ENCODE data around the gene COL25A1.

DNA sequence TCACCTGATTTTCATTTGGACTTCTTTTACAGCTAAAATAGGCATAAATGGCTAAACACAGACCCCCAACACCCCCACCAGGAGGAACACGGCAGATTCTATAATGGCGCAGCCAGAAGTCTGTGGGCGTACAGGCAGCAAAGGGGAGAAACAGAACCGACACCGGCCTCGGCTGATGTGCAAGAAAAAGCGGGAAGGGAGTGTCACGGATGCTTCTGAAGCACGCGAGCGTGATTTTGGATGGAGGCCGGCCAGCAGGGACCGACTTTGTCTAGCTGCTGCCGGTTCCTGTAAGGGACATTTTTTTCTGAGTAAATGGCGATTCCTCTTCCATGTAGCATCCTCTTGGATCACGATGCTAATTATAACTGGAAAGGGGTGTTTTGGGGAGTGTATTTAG is 514.7 kb downstream of the COL25A1 start:
- TF ChIP-seq EZH2 (IDR thresholded peaks at IDR 0.05) (no peak), POLR2AphosphoS5 (IDR thresholded peaks at IDR 0.05; ENCODE audit: borderline replicate concordance, low read depth, low read length) (no peak), FOXP2 (optimal IDR thresholded peaks at IDR 0.05; ENCODE audit: control extremely low read depth, extremely low read length, insufficient read depth) (no peak)
